ENCODE results near the gene STAM2.
"Not testable (repeated sequence)": the region's sequence is repeated elsewhere in the genome, so short reads cannot be mapped to it uniquely, and the experiment has no call there.

STAM2 gene

GRCh38 chr2:152175368-152176112 lies at the start of gene STAM2:
TSS of gene STAM2 (minus strand) at chr2:152175763. CDS start at chr2:152175642, 121 bp downstream.
- DNase-seq (ENCODE audit: low read depth): peak; percentile 90

GRCh38 chr2:152223977-152224376 lies 48.4 kb upstream of the STAM2 start:
- no peak for DNase-seq (ENCODE audit: low read depth)

GRCh38 chr2:152222975-152223637 lies 47.5 kb upstream of the STAM2 start:
- DNase-seq (ENCODE audit: low read depth): no peak

- DNase-seq (ENCODE audit: low read depth): no peak
Observed at GRCh38 chr2:152221839-152222238, 46.3 kb upstream of the STAM2 start.

GRCh38 chr2:152219077-152219828 lies 43.7 kb upstream of the STAM2 start:
- no peak for DNase-seq (ENCODE audit: low read depth)

GRCh38 chr2:152201466-152201830 lies 25.9 kb upstream of the STAM2 start:
- DNase-seq (ENCODE audit: low read depth): no peak

- DNase-seq (ENCODE audit: low read depth): no peak
Observed at GRCh38 chr2:152200565-152201465, 25.3 kb upstream of the STAM2 start.

- DNase-seq (ENCODE audit: low read depth): no peak
Observed at GRCh38 chr2:152200101-152200500, 24.5 kb upstream of the STAM2 start.

GRCh38 chr2:152198499-152198898 lies 22.9 kb upstream of the STAM2 start:
- no peak for DNase-seq (ENCODE audit: low read depth)

- DNase-seq (ENCODE audit: low read depth): not testable (repeated sequence)
Observed at GRCh38 chr2:152197508-152198284, 22.1 kb upstream of the STAM2 start.

- no peak for DNase-seq (ENCODE audit: low read depth)
Observed at GRCh38 chr2:152189622-152190495, 14.3 kb upstream of the STAM2 start.

- not testable (repeated sequence) for DNase-seq (ENCODE audit: low read depth)
Observed at GRCh38 chr2:152186808-152187207, 11.2 kb upstream of the STAM2 start.

GRCh38 chr2:152186262-152186661 lies 10.7 kb upstream of the STAM2 start:
- DNase-seq (ENCODE audit: low read depth): no peak

- no peak for DNase-seq (ENCODE audit: low read depth)
Observed at GRCh38 chr2:152183401-152184073, 8.0 kb upstream of the STAM2 start.

- DNase-seq (ENCODE audit: low read depth): not testable (repeated sequence)
Observed at GRCh38 chr2:152177667-152178066, 2.1 kb upstream of the STAM2 start.

- DNase-seq (ENCODE audit: low read depth): no peak
Observed at GRCh38 chr2:152176113-152176714, 651 bp upstream of the STAM2 start.

- DNase-seq (ENCODE audit: low read depth): no peak
Observed at GRCh38 chr2:152175012-152175367, 573 bp downstream of the STAM2 start.

- DNase-seq (ENCODE audit: low read depth): no peak
Observed at GRCh38 chr2:152174574-152174973, 989 bp downstream of the STAM2 start.

GRCh38 chr2:152173831-152174230 lies 1.7 kb downstream of the STAM2 start:
- DNase-seq (ENCODE audit: low read depth): no peak
